T-cell (primary cell): ENCODE measurements around the gene POU5F1. TPM values are rescaled to one million over a fixed set of nuclear protein-coding genes. Genes with fewer than 3 reads are reported as not detected.

ENCODE experiments used
- ATAC-seq, 4 experiments: fragments of 200-7000 bp in 3 of 4; fragments of 150-1000 bp in 1 of 4; cut with Tn5 transposase; replicated peaks in 1 of 4; 1 replicate in 3 of 4; 2 replicates in 1 of 4; pipeline ENCODE4 v1.10.0; 2021; ENCODE audit warnings: moderate library complexity in 3 of 4, mild to moderate bottlenecking in 2 of 4, moderate number of reproducible peaks in 1 of 4
- CTCF ChIA-PET, 2 donors: fragments of 300-600 bp; sonication (Branson Sonifier 250); formaldehyde crosslinking; loops; one replicate each; lab custom pipeline; 2022; ENCODE audit warnings: antibody characterized with exemption in 2 of 2; lab: Charles Lee
- POLR2A ChIA-PET, 2 donors: fragments of 300-600 bp; sonication (Branson Sonifier 250); formaldehyde crosslinking; loops; one replicate each; lab custom pipeline; 2022; ENCODE audit warnings: antibody characterized with exemption in 2 of 2; lab: Charles Lee
- DNase-seq, 35 experiments: peaks; one replicate each; pipeline versions ENCODE4 v3.0.0 to v3.0.0-alpha.2; 2013 to 2023
- H3K27ac ChIP-seq: one replicate; pipeline ENCODE4 v1.5.1; 2013; ENCODE audit warnings: low read length
- H3K27me3 ChIP-seq, 2 experiments: replicated peaks in 1 of 2; 1 replicate in 1 of 2; 2 replicates in 1 of 2; pipeline versions ENCODE4 v1.6.1 to v1.7.0; 2013; ENCODE audit warnings: low read length in 1 of 2, mixed read lengths in 1 of 2; ENCODE audit not compliant: control insufficient read depth in 2 of 2, insufficient read depth in 2 of 2; ENCODE audit errors: extremely low read depth in 1 of 2
- H3K36me3 ChIP-seq, 2 donors: 1 replicate in 1 of 2; 2 replicates in 1 of 2; pipeline versions ENCODE4 v1.6.1 to v1.7.0; 2013; ENCODE audit warnings: low read length in 1 of 2; ENCODE audit not compliant: control insufficient read depth in 2 of 2, insufficient read depth in 1 of 2; ENCODE audit errors: extremely low read depth in 1 of 2
- H3K4me1 ChIP-seq, 2 experiments: 1 replicate in 1 of 2; 2 replicates in 1 of 2; pipeline versions ENCODE4 v1.6.1 to v1.7.0; 2013; ENCODE audit warnings: low read length in 2 of 2, mixed read lengths in 1 of 2; ENCODE audit not compliant: insufficient read depth in 2 of 2, control insufficient read depth in 1 of 2; ENCODE audit errors: extremely low read depth in 1 of 2
- H3K4me3 ChIP-seq, 2 donors: 1 replicate in 1 of 2; 2 replicates in 1 of 2; pipeline versions ENCODE4 v1.5.1 to v1.7.0; 2013; ENCODE audit warnings: mild to moderate bottlenecking in 2 of 2, low read length in 1 of 2, moderate library complexity in 1 of 2; ENCODE audit not compliant: control insufficient read depth in 1 of 2; ENCODE audit errors: extremely low read depth in 1 of 2
- H3K9me3 ChIP-seq: 2 replicates; pipeline ENCODE4 v1.7.0; 2013
- H3K27ac Mint-ChIP-seq, 2 donors: one replicate each; pipeline ENCODE4 v1.8.0; 2020 to 2021; ENCODE audit warnings: mild to moderate bottlenecking in 2 of 2, mixed read lengths in 2 of 2
- H3K27me3 Mint-ChIP-seq, 2 donors: one replicate each; pipeline ENCODE4 v1.8.0; 2021 to 2022; ENCODE audit warnings: mixed read lengths in 2 of 2
- H3K36me3 Mint-ChIP-seq: one replicate; pipeline ENCODE4 v1.8.0; 2021; ENCODE audit warnings: mixed read lengths
- H3K4me1 Mint-ChIP-seq, 3 donors: one replicate each; pipeline ENCODE4 v1.8.0; 2020 to 2022; ENCODE audit warnings: mixed read lengths in 3 of 3, mild to moderate bottlenecking in 1 of 3
- H3K4me3 Mint-ChIP-seq, 3 donors: one replicate each; pipeline ENCODE4 v1.8.0; 2020 to 2022; ENCODE audit warnings: mild to moderate bottlenecking in 3 of 3, mixed read lengths in 3 of 3, moderate library complexity in 3 of 3
- H3K9me3 Mint-ChIP-seq, 3 donors: one replicate each; pipeline ENCODE4 v1.8.0; 2020 to 2022; ENCODE audit warnings: mixed read lengths in 3 of 3
- WGBS: methylation state at CpG from one replicate; pipeline ENCODE4 v1.1.5; 2013; ENCODE audit warnings: missing lambda C conversion rate; ENCODE audit not compliant: insufficient coverage; 5-methylcytosine and 5-hydroxymethylcytosine counted together
- total RNA-seq, 35 experiments: library from RNA in 6 of 35; stranded (reverse) in 6 of 35; fragments of 120-200 nt in 1 of 35; gene quantifications; one replicate each; pipeline versions ENCODE4 v1.2.1 to v1.2.4 and lab custom pipeline; 2013 to 2026

The POU5F1 gene
- total RNA-seq, 5 donors from 2014 or later (not counting 1 experiment from before 2014, with no cell fraction given): 0.61 to 3.9 (median 2.9) TPM; not detected in 1

GRCh38 chr6:31179042-31179386 is 8.5 kb upstream of the POU5F1 start:
- Histone ChIP-seq H3K27ac (no peak overlapping the region), H3K36me3 (no peaks in the 10 kb centered on the region), H3K27me3 (no peaks in the 10 kb centered on the region), H3K9me3 (no peaks in the 10 kb centered on the region), H3K4me1 (peaks cover 0 to 27% of the 10 kb centered on the region in 2 experiments), H3K4me3 (no peak overlapping the region)
- ATAC-seq (no peak), DNase-seq (no peak)
- Mint-ChIP-seq H3K4me1 (peaks cover 9 to 29% (median 21%) of the 10 kb centered on the region in 3 donors), H3K27me3 (no peaks in the 10 kb centered on the region), H3K27ac (no peak overlapping the region), H3K4me3 (no peak overlapping the region), H3K36me3 (no peaks in the 10 kb centered on the region), H3K9me3 (no peaks in the 10 kb centered on the region)
- WGBS: 93% methylated on average over 4 of the region's 4 CpGs
- ChIA-PET POLR2A (no interaction called here), CTCF (no interaction called here)

DNA sequence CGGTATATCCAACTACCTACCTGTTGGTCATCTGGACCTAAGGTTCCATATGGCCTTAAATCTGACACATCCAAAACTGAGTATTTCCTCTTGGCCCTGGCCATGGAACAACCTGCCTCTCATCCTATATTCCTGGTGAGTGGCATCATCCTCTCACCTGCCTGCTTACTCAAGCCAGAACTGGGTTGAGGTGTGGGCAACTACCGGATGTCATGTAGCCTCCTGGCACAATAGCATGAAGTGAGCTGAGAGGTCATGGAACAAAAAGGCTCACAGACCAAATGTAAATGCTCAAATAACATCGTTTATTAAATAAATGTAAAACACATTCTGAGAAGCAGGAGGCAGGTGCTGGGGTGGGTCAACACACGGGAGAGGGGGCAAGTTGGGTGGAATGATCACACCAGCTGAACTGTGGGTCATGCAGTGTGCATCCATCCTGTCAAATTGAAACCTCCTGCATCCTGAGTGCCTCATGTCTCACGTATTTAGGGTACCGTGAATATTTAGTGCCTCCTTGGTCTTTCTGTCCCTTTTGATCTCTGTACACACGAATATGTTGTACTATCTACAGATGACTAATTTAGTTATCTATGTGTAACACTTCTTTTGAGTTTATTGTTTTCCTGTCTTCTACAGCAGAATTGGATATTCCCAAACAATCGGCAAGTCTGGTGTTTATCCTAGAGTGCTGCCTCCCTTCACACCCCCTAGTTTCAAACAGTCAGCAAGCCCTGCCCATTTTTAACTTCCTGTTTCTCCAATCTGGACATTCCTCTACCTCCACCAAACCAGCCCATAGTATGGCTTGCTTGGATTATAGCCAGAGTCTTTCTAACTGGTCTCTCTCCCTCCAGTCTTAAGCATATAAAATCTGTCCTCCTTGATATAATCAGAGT is 7.9 kb upstream of the POU5F1 start:
- no peak for ATAC-seq
- Mint-ChIP-seq H3K27ac (no peak overlapping the region), H3K4me1 (peaks cover 9 to 29% (median 21%) of the 10 kb centered on the region in 3 donors), H3K27me3 (no peaks in the 10 kb centered on the region), H3K4me3 (no peak overlapping the region), H3K9me3 (no peaks in the 10 kb centered on the region), H3K36me3 (no peaks in the 10 kb centered on the region)
- ChIA-PET CTCF (no interaction called here), POLR2A (interaction anchor here (0.5 kb wide), 2 partner anchors 593 to 615 kb away, joined by 4 to 9 read pairs; no protein-coding TSS in a partner anchor)
- no peak overlapping the region for H3K27ac ChIP-seq
- H3K4me1 ChIP-seq: peaks cover 0 to 27% of the 10 kb centered on the region in 2 experiments
- no peak overlapping the region for H3K4me3 ChIP-seq
- WGBS: 0% methylated on average over 1 of the region's 8 CpGs
- H3K36me3 ChIP-seq: no peaks in the 10 kb centered on the region
- DNase-seq: no peak
- no peaks in the 10 kb centered on the region for H3K9me3 ChIP-seq
- no peaks in the 10 kb centered on the region for H3K27me3 ChIP-seq

DNA sequence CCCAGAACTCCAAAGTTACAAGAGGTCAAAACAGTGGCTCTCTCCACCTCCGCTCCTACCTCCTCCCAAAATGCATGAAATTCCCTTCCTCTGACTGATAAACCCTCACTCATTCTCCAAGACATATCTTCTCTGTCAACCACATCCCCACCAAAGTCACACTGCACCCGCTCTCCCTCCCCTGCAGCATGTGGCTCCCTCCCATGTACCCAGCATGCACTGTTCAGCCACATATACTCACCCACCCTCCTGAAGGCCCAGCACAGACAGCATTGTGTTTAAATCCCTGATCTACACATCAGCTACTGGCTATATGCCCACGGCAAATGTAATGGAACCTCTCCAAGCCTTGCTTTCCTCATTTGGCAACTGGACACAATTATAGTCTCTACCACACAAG is 5.5 kb upstream of the POU5F1 start:
- Mint-ChIP-seq H3K4me3 (no peak overlapping the region), H3K27ac (no peak overlapping the region), H3K9me3 (no peaks in the 10 kb centered on the region), H3K36me3 (no peaks in the 10 kb centered on the region), H3K27me3 (no peaks in the 10 kb centered on the region), H3K4me1 (peaks cover 9 to 29% (median 21%) of the 10 kb centered on the region in 3 donors)
- Histone ChIP-seq H3K4me3 (no peak overlapping the region), H3K27ac (no peak overlapping the region), H3K27me3 (no peaks in the 10 kb centered on the region), H3K36me3 (no peaks in the 10 kb centered on the region), H3K4me1 (peaks cover 0 to 27% of the 10 kb centered on the region in 2 experiments), H3K9me3 (no peaks in the 10 kb centered on the region)
- CTCF ChIA-PET: no interaction called here
- POLR2A ChIA-PET: interaction anchor here in 1 of 2 donors (0.9 kb wide), 1 partner anchor 13 kb away, joined by 3 read pairs; no protein-coding TSS in a partner anchor
- peak in 1 of 4 experiments; percentile 48 for ATAC-seq
- peak in 2 of 35 experiments; percentile 37 to 43 for DNase-seq
- WGBS: 59% methylated on average over 3 of the region's 3 CpGs

- H3K9me3 Mint-ChIP-seq: no peaks in the 10 kb centered on the region
- no peak for DNase-seq
- no peak overlapping the region for H3K27ac ChIP-seq
- H3K4me1 Mint-ChIP-seq: peaks cover 9 to 18% (median 14%) of the 10 kb centered on the region in 3 donors
- no peaks in the 10 kb centered on the region for H3K27me3 Mint-ChIP-seq
- peaks cover 0 to 21% of the 10 kb centered on the region in 2 experiments for H3K4me1 ChIP-seq
- no peak for ATAC-seq
- H3K36me3 Mint-ChIP-seq: no peaks in the 10 kb centered on the region
- H3K4me3 ChIP-seq: no peak overlapping the region
- no peak overlapping the region for H3K27ac Mint-ChIP-seq
- H3K27me3 ChIP-seq: no peaks in the 10 kb centered on the region
- CTCF ChIA-PET: no interaction called here
- no peaks in the 10 kb centered on the region for H3K9me3 ChIP-seq
- 100% methylated on average over 3 of the region's 5 CpGs for WGBS
- POLR2A ChIA-PET: no interaction called here
- no peaks in the 10 kb centered on the region for H3K36me3 ChIP-seq
- no peak overlapping the region for H3K4me3 Mint-ChIP-seq
These were observed 3.9 kb upstream of the POU5F1 start for GRCh38 chr6:31174378-31174777.

GRCh38 chr6:31173406-31173805 is 2.9 kb upstream of the POU5F1 start:
- Mint-ChIP-seq H3K4me3 (no peak overlapping the region), H3K36me3 (no peaks in the 10 kb centered on the region), H3K27ac (no peak overlapping the region), H3K9me3 (no peaks in the 10 kb centered on the region), H3K27me3 (no peaks in the 10 kb centered on the region), H3K4me1 (peaks cover 3 to 9% (median 8%) of the 10 kb centered on the region in 3 donors)
- 83% methylated on average over 1 of the region's 3 CpGs for WGBS
- no peaks in the 10 kb centered on the region for H3K27me3 ChIP-seq
- DNase-seq (no peak), ATAC-seq (no peak)
- no peak overlapping the region for H3K27ac ChIP-seq
- POLR2A ChIA-PET: no interaction called here
- CTCF ChIA-PET: no interaction called here
- no peaks in the 10 kb centered on the region for H3K9me3 ChIP-seq
- no peaks in the 10 kb centered on the region for H3K36me3 ChIP-seq
- H3K4me1 ChIP-seq: peaks cover 0 to 17% of the 10 kb centered on the region in 2 experiments
- H3K4me3 ChIP-seq: no peak overlapping the region

DNA sequence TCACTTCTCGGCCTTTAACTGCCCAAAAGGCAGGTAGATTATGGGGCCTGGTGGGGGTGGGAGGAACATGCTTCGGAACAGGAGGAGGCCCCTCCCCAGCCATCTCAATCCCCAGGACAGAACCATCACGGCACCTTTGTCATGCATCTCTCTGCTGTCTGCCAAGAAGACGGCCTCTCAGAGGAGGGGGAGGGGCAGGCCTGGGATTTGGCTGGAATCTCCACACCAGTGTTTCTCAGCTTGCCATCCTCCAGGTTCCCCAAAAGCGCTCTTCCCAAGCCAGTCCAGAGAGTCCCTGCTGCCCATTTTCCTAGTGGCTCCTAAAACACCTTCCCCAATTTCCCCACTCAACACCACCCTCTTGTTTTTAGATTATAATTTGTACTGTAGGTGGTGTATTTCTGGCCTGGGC is 2.5 kb upstream of the POU5F1 start:
- Mint-ChIP-seq H3K36me3 (no peaks in the 10 kb centered on the region), H3K27me3 (no peaks in the 10 kb centered on the region), H3K4me3 (no peak overlapping the region), H3K9me3 (no peaks in the 10 kb centered on the region), H3K27ac (no peak overlapping the region), H3K4me1 (peaks cover 3 to 8% (median 5%) of the 10 kb centered on the region in 3 donors)
- no peaks in the 10 kb centered on the region for H3K36me3 ChIP-seq
- ATAC-seq (no peak), DNase-seq (no peak)
- no CpG with 5 or more reads among the region's 5 CpGs for WGBS
- ChIA-PET POLR2A (no interaction called here), CTCF (no interaction called here)
- no peaks in the 10 kb centered on the region for H3K27me3 ChIP-seq
- H3K27ac ChIP-seq: no peak overlapping the region
- no peak overlapping the region for H3K4me3 ChIP-seq
- no peaks in the 10 kb centered on the region for H3K9me3 ChIP-seq
- peaks cover 0 to 13% of the 10 kb centered on the region in 2 experiments for H3K4me1 ChIP-seq
